Esophagus squamous epithelium (tissue), 5 donors: Measurements from ENCODE around the gene NFKBIB. TPM values are rescaled to one million over a fixed set of nuclear protein-coding genes. Genes with fewer than 3 reads are reported as not detected.

Source experiments
- DNase-seq: peaks from one replicate; lab custom pipeline; 2025; lab: John Stamatoyannopoulos, UW
- H3K27ac ChIP-seq, 4 donors: fragments of 200-600 bp; sonication (generic); one replicate each; pipeline ENCODE4 v1.5.1; 2016 to 2019; ENCODE audit warnings: mild to moderate bottlenecking in 1 of 4
- H3K27me3 ChIP-seq, 4 donors: fragments of 200-600 bp; sonication (generic); 1 replicate in 3 of 4; 2 replicates in 1 of 4; pipeline versions ENCODE4 v1.5.1 to v1.6.0; 2017 to 2021; ENCODE audit warnings: antibody characterized with exemption in 1 of 4
- H3K36me3 ChIP-seq, 3 donors: fragments of 200-600 bp; sonication (generic); one replicate each; pipeline ENCODE4 v1.5.1; 2016 to 2019
- H3K4me1 ChIP-seq, 3 donors: fragments of 200-600 bp; sonication (generic); one replicate each; pipeline ENCODE4 v1.5.1; 2017 to 2019
- H3K4me3 ChIP-seq, 4 donors: fragments of 200-600 bp; sonication (generic); 1 replicate in 3 of 4; 2 replicates in 1 of 4; pipeline ENCODE4 v1.5.1; 2016 to 2019; ENCODE audit warnings: mild to moderate bottlenecking in 2 of 4, moderate library complexity in 1 of 4
- H3K9me3 ChIP-seq, 3 donors: fragments of 200-600 bp; sonication (generic); one replicate each; pipeline ENCODE4 v1.5.1; 2016 to 2019
- POLR2A ChIP-seq, 4 donors: fragments of 450-650 bp; IDR thresholded peaks; one replicate each; pipeline ENCODE4 v1.6.1; 2017; ENCODE audit warnings: antibody characterized with exemption in 4 of 4, mild to moderate bottlenecking in 4 of 4, moderate library complexity in 3 of 4
- WGBS, 2 donors: methylation state at CpG; one replicate each; pipeline ENCODE4 v1.1.5; 2018; 5-methylcytosine and 5-hydroxymethylcytosine counted together
- intact Hi-C: fragments of 100-400 bp; cut with DNase I; formaldehyde crosslinking; loops from one replicate; pipeline ENCODE4 v1.15.0; 2022
- total RNA-seq, 4 donors: library from RNA; depleted of rRNA; stranded (reverse); fragments of >200 nt; gene quantifications; one replicate each; pipeline ENCODE4 v1.1.0, GENCODE V29; 2016
- TF ChIP-seq, protein P1 (sequence below), 6 experiments: fragments of 450-650 bp in 4 of 6; fragments of 200-600 bp in 2 of 6; sonication (generic) in 2 of 6; IDR thresholded peaks; one replicate each; pipeline ENCODE4 v1.5.1; 2016 to 2019; ENCODE audit warnings: antibody characterized with exemption in 6 of 6, mild to moderate bottlenecking in 4 of 6, moderate library complexity in 4 of 6
- donor health status: DM: yes; HTN: yes; CAD: no.

Gene NFKBIB, protein sequence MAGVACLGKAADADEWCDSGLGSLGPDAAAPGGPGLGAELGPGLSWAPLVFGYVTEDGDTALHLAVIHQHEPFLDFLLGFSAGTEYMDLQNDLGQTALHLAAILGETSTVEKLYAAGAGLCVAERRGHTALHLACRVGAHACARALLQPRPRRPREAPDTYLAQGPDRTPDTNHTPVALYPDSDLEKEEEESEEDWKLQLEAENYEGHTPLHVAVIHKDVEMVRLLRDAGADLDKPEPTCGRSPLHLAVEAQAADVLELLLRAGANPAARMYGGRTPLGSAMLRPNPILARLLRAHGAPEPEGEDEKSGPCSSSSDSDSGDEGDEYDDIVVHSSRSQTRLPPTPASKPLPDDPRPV
- 10 to 100 TPM; 22.0 to 34.0 (median 26.7) TPM for total RNA-seq

DNA sequence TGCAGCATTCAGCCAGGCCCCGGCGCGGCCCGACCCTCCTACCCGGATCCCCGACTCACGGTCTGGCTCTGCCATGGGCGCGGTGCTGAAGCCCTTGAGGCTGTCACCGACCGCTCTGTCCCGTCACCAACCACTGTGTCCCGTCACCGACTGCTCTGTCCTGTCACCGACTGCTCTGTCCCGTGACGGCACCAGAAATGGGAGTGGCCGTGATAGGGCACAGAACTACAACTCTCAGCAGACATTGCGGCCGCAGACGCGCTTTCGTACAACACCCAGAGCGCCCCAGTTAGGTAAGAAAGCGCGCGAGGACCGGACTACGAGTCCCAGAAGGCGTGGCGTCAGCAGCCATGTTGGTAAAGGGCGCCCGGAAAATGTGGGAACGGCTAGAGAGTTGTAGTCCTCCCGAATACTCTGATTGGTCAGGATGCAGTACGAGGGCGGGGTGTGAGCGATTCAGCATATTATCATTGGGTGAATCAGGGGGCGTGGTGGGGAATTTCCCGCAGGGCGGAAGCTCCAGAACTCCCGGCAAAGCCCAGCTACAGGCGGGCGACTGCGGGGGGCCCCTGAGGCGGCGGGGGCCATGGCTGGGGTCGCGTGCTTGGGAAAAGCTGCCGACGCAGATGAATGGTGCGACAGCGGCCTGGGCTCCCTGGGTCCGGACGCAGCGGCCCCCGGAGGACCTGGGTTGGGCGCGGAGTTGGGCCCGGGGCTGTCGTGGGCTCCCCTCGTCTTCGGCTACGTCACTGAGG is at the start of gene NFKBIB, which contains the start of gene SIRT2:
Gene NFKBIB, plus strand, starts transcription at position 523 of the 755 bp plus-strand sequence. Its CDS starts 64 bp downstream, at position 587.
Gene SIRT2, minus strand, starts transcription at position 172 of the 755 bp plus-strand sequence. Its CDS starts 97 bp downstream, at position 75.
- H3K4me1 ChIP-seq, result peaks cover 20 to 53% (median 20%) of the 10 kb centered on the region in 3 donors
- peak within 1 kb of the TSS; percentile 94 to 99 (median 96) for H3K27ac ChIP-seq
- H3K9me3 ChIP-seq, result no peaks in the 10 kb centered on the region
- 0% methylated on average over 17 to 31 of the region's 64 CpGs for WGBS, 2 donors
- peak; percentile 100 for DNase-seq
- peak within 1 kb of the TSS; percentile 72 to 99 (median 84) for H3K4me3 ChIP-seq
- H3K36me3 ChIP-seq, result peaks cover 0 to 16% (median 0%) of the 10 kb centered on the region in 3 donors
- intact Hi-C loops, result no loop called here
- TF ChIP-seq POLR2A (IDR thresholded peaks at IDR 0.05), result peak in 3 of 4 donors; percentile 68 to 87 (median 81)
- TF ChIP-seq, protein P1, sequence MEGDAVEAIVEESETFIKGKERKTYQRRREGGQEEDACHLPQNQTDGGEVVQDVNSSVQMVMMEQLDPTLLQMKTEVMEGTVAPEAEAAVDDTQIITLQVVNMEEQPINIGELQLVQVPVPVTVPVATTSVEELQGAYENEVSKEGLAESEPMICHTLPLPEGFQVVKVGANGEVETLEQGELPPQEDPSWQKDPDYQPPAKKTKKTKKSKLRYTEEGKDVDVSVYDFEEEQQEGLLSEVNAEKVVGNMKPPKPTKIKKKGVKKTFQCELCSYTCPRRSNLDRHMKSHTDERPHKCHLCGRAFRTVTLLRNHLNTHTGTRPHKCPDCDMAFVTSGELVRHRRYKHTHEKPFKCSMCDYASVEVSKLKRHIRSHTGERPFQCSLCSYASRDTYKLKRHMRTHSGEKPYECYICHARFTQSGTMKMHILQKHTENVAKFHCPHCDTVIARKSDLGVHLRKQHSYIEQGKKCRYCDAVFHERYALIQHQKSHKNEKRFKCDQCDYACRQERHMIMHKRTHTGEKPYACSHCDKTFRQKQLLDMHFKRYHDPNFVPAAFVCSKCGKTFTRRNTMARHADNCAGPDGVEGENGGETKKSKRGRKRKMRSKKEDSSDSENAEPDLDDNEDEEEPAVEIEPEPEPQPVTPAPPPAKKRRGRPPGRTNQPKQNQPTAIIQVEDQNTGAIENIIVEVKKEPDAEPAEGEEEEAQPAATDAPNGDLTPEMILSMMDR (IDR thresholded peaks at IDR 0.05), result peak in 1 of 6 experiments; percentile 37
- no peaks in the 10 kb centered on the region for H3K27me3 ChIP-seq

DNA sequence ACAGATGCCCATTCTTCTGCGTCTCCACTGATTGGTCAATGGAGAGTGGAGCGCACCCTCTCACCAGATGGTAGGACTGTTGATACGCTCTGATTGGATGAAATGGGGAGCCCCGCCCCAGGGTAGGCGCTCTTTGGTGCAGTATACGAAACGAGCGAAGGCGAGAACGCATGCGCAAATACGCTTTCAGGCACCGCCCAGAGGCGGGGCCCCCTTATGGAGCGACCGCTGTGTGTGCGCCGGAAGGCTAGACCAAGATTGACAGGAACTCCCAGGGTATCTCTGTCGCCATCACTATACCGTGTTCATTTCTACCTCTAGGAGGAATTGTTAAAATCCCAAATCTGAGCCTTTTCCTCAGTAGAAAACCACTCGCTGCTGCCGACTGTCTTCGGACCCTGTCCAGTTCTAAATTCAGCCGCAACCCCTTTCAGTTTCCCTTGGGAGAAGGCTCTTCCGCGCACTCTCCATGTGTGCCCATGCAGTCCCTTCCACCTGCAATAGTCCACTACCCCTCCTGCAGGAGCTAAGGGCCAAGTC is 49.3 kb upstream of the NFKBIB start:
- Histone ChIP-seq H3K9me3 (no peaks in the 10 kb centered on the region), H3K27ac (peak overlapping the region; percentile 100), H3K4me1 (peaks cover 32 to 59% (median 40%) of the 10 kb centered on the region in 3 donors), H3K36me3 (peaks cover 17 to 24% (median 22%) of the 10 kb centered on the region in 3 donors), H3K4me3 (peak overlapping the region; percentile 80 to 91 (median 83)), H3K27me3 (no peaks in the 10 kb centered on the region)
- intact Hi-C loops, result no loop called here
- TF ChIP-seq, protein P1 (IDR thresholded peaks at IDR 0.05), result peak in 4 of 6 experiments; percentile 25 to 50 (median 42)
- TF ChIP-seq POLR2A (IDR thresholded peaks at IDR 0.05), result peak in 3 of 4 donors; percentile 82 to 98 (median 95)
- no peak for DNase-seq
- WGBS, 2 donors, result 0% methylated on average over 8 to 19 of the region's 26 CpGs

DNA sequence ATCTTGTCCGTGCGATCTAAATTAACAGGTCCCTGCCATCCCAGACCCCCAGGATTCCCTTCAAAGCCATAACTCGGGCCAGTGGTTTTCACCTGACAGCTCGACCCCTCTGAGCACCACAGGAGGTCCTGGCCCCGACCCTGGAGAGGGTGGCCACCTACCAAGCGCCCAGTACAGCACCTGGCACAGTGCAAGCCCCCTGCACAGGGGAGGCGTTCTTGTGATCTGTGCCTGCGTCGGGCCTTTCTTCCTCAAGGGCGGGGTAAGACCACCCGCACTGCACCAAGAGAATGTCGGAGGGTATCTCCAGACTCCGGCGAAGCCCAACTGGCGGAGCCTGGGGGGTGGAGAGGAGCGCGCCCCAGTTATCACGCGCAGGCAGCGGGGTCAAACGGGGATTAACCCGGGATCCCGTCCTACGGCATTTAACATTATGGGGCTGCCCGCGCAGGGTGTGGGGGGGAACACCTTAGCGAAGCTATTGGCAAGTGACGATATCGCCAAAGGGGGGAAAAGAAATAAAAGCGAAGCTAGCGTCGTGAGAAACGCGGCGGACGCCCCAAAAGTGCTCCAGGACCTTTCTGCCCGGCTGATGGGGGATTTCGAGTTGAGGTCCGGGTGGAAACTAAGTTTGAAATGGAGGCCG is 48.7 kb upstream of the NFKBIB start:
- Histone ChIP-seq H3K9me3 (no peaks in the 10 kb centered on the region), H3K27me3 (no peaks in the 10 kb centered on the region), H3K27ac (peak overlapping the region; percentile 100), H3K4me3 (peak overlapping the region; percentile 80 to 91 (median 83)), H3K36me3 (peaks cover 11 to 18% (median 16%) of the 10 kb centered on the region in 3 donors), H3K4me1 (peaks cover 32 to 53% (median 34%) of the 10 kb centered on the region in 3 donors)
- DNase-seq, result no peak
- 0 to 1% methylated on average over 23 to 27 of the region's 40 CpGs for WGBS, 2 donors
- no peak for TF ChIP-seq POLR2A (IDR thresholded peaks at IDR 0.05)
- TF ChIP-seq, protein P1 (IDR thresholded peaks at IDR 0.05), result no peak
- intact Hi-C loops, result no loop called here

DNA sequence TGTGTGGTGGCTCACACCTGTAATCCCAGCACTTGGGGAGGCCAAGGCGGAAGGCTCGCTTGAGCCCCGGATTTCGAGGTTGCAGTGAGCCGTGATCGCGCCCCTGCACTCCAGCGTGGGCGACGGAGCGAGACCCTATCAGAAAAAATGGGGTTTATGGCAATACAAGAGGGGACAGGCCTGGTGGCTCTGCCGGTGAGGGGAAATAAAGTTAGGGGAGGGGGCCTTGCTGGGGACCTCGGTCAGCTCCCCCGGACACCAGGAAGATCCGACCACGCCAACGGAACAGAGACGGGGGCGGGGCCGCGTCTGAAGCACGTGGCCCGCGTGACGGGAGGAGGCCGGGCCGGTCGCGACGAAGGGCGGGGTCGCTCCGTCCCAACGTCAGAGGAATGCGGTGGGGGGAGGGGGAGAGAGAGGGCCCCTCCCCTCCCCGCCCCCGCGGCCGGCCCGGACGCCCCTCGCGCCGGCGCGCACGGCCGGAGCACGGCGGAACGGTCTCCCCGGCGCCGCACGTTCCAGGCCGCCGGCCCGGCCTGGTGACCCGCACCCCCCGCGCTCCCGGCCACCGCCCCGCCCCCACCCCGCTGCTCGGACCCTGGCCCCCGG is 48.0 kb upstream of the NFKBIB start:
- Histone ChIP-seq H3K9me3 (no peaks in the 10 kb centered on the region), H3K27me3 (no peaks in the 10 kb centered on the region), H3K4me1 (peaks cover 31 to 48% (median 32%) of the 10 kb centered on the region in 3 donors), H3K4me3 (peak overlapping the region; percentile 80 to 91 (median 83)), H3K27ac (peak overlapping the region; percentile 100), H3K36me3 (peaks cover 4 to 12% (median 10%) of the 10 kb centered on the region in 3 donors)
- intact Hi-C loops, result no loop called here
- peak in 3 of 4 donors; percentile 73 to 93 (median 74) for TF ChIP-seq POLR2A (IDR thresholded peaks at IDR 0.05)
- TF ChIP-seq, protein P1 (IDR thresholded peaks at IDR 0.05), result no peak
- WGBS, 2 donors, result 0% methylated on average over 14 to 18 of the region's 67 CpGs
- peak; percentile 72 for DNase-seq
